Lung (tissue), 16 donors: ENCODE measurements around the gene ZNF613. TPM values are rescaled to one million over a fixed set of nuclear protein-coding genes. Genes with fewer than 3 reads are reported as not detected.

Experiments used
- ATAC-seq: fragments of 200-7000 bp; cut with Tn5 transposase; one replicate; pipeline ENCODE4 v1.9.1; 2020; ENCODE audit warnings: moderate number of reproducible peaks; ENCODE audit not compliant: insufficient read depth, low FRiP score
- DNase-seq, 3 donors: peaks; one replicate each; pipeline ENCODE4 v3.0.0-alpha.2; 2013 to 2017
- H3K27ac ChIP-seq, 2 donors: one replicate each; pipeline ENCODE4 v1.5.1; 2013; ENCODE audit warnings: mild to moderate bottlenecking in 2 of 2, moderate library complexity in 2 of 2, control low read depth in 1 of 2, inconsistent platforms in 1 of 2, low read depth in 1 of 2, low read length in 1 of 2
- H3K27me3 ChIP-seq, 3 donors: one replicate each; pipeline ENCODE4 v1.5.1; 2013; ENCODE audit warnings: low read length in 2 of 3; ENCODE audit not compliant: control insufficient read depth in 3 of 3, insufficient read depth in 3 of 3
- H3K36me3 ChIP-seq, 4 donors: one replicate each; pipeline ENCODE4 v1.5.1; 2013; ENCODE audit warnings: low read length in 4 of 4, mild to moderate bottlenecking in 1 of 4, moderate library complexity in 1 of 4; ENCODE audit not compliant: control insufficient read depth in 4 of 4, insufficient read depth in 4 of 4
- H3K4me1 ChIP-seq, 5 donors: one replicate each; pipeline ENCODE4 v1.5.1; 2013; ENCODE audit warnings: low read length in 5 of 5, mild to moderate bottlenecking in 2 of 5, moderate library complexity in 1 of 5; ENCODE audit not compliant: control insufficient read depth in 5 of 5, insufficient read depth in 5 of 5
- H3K4me3 ChIP-seq: one replicate; pipeline ENCODE4 v1.5.1; 2013; ENCODE audit warnings: mild to moderate bottlenecking, control low read depth, moderate library complexity
- H3K9ac ChIP-seq, 2 donors: one replicate each; pipeline ENCODE4 v1.5.1; 2013; ENCODE audit warnings: low read length in 2 of 2, control low read depth in 1 of 2; ENCODE audit not compliant: insufficient read depth in 1 of 2
- H3K9me3 ChIP-seq, 4 donors: one replicate each; pipeline ENCODE4 v1.5.1; 2013; ENCODE audit warnings: low read length in 3 of 4, mild to moderate bottlenecking in 1 of 4, moderate library complexity in 1 of 4; ENCODE audit not compliant: control insufficient read depth in 4 of 4, insufficient read depth in 3 of 4
- CTCF ChIP-seq: IDR thresholded peaks from 2 replicates; pipeline ENCODE4 v1.5.1; 2012; ENCODE audit warnings: mild to moderate bottlenecking; ENCODE audit errors: control extremely low read depth, extremely low read depth
- WGBS, 2 donors: extraction: QIAGEN DNeasy Blood & Tissue Kit; methylation state at CpG; one replicate each; pipeline ENCODE4 v1.1.7; 2013; 5-methylcytosine and 5-hydroxymethylcytosine counted together
- long read RNA-seq, 5 donors: transcript quantifications; one replicate each; lab custom pipeline, GENCODE V29; 2026
- polyA plus RNA-seq, 2 donors: library from polyadenylated mRNA; stranded (reverse); fragments of 200-250 nt; gene quantifications; one replicate each; pipeline ENCODE4 v1.2.1, GENCODE V29; 2013
- total RNA-seq, 2 donors: library from RNA; depleted of rRNA in 1 of 2; stranded (reverse); fragments of >200 nt in 1 of 2; gene quantifications; one replicate each; pipeline ENCODE4 v1.2.1, GENCODE V29; 2014 to 2021
- donor health status: control.
- donor health status: control.
- donor health status: Bipolar disorder and iron deficiency.
- donor health status: healthy.
- donor health status: DM: yes; HTN: yes; CAD: no.

ZNF613 gene
- total RNA-seq (10 to 100 TPM in 1 of 2 donors, 1 to 10 TPM in 1; 5.1 to 10.1 TPM), polyA plus RNA-seq (1 to 10 TPM; 2.8 to 2.9 TPM)
- long read RNA-seq, donor 1, partial matches to known transcripts: 0 of 3 reads
- long read RNA-seq, donor 1, other reads (novel, unspliced or antisense): 0 of 3 reads
- long read RNA-seq, donor 2, partial matches to known transcripts: 0 of 1 reads
- long read RNA-seq, donor 2, other reads (novel, unspliced or antisense): 0 of 1 reads
- long read RNA-seq, donor 3: 0 reads
- long read RNA-seq, donor 4: 0 reads
- long read RNA-seq, donor 5, transcript ZNF613-201 (6 exons, 3,419 nt): major isoform, 5 of 5 reads
- long read RNA-seq, donor 5, partial matches to known transcripts: 0 of 5 reads
- long read RNA-seq, donor 5, other reads (novel, unspliced or antisense): 0 of 5 reads

- Histone ChIP-seq H3K9me3 (peaks cover 2 to 23% (median 13%) of the 10 kb centered on the region in 4 donors), H3K9ac (peak within 1 kb of the TSS; percentile 86 to 97), H3K4me1 (peaks cover 0 to 9% (median 2%) of the 10 kb centered on the region in 5 donors), H3K4me3 (peak within 1 kb of the TSS; percentile 99), H3K27ac (peak within 1 kb of the TSS; percentile 93 to 96), H3K36me3 (peaks cover 0 to 12% (median 6%) of the 10 kb centered on the region in 4 donors), H3K27me3 (no peaks in the 10 kb centered on the region)
- ATAC-seq (peak; percentile 91), DNase-seq (peak; percentile 91 to 97 (median 96))
- 0% methylated on average over 52 of the region's 52 CpGs for WGBS, 2 donors
- no peak for TF ChIP-seq CTCF
Measured at GRCh38 chr19:51926784-51927741, at the start of gene ZNF613. TSS of gene ZNF613 (plus strand) at chr19:51927472. CDS start at chr19:51936221, 8,749 bp downstream.

- TF ChIP-seq CTCF: no peak
- DNase-seq (no peak), ATAC-seq (no peak)
- WGBS, 2 donors: 99% methylated on average over 3 of the region's 3 CpGs
- H3K27ac ChIP-seq: no peak overlapping the region
- peaks cover 0 to 7% (median 0%) of the 10 kb centered on the region in 5 donors for H3K4me1 ChIP-seq
- peaks cover 8 to 26% (median 21%) of the 10 kb centered on the region in 4 donors for H3K36me3 ChIP-seq
- H3K9me3 ChIP-seq: peaks cover 3 to 30% (median 7%) of the 10 kb centered on the region in 4 donors
- no peak overlapping the region for H3K4me3 ChIP-seq
- H3K9ac ChIP-seq: no peak overlapping the region
- no peaks in the 10 kb centered on the region for H3K27me3 ChIP-seq
Measured at GRCh38 chr19:51882518-51882917, 44.8 kb upstream of the ZNF613 start.

GRCh38 chr19:51884713-51885112 lies 42.6 kb upstream of the ZNF613 start:
- Histone ChIP-seq H3K27ac (no peak overlapping the region), H3K27me3 (no peaks in the 10 kb centered on the region), H3K36me3 (peaks cover 9 to 16% (median 14%) of the 10 kb centered on the region in 4 donors), H3K4me3 (no peak overlapping the region), H3K4me1 (peaks cover 0 to 7% (median 2%) of the 10 kb centered on the region in 5 donors), H3K9me3 (peaks cover 4 to 34% (median 9%) of the 10 kb centered on the region in 4 donors), H3K9ac (no peak overlapping the region)
- TF ChIP-seq CTCF: no peak
- WGBS, 2 donors: 94 to 95% methylated on average over 2 of the region's 2 CpGs
- DNase-seq (no peak), ATAC-seq (no peak)
